Astrocyte of the cerebellum (primary cell): ENCODE data around the gene SMOC1.

ENCODE experiments used
- DNase-seq: peaks from one replicate; pipeline ENCODE4 v3.0.0-alpha.2; 2011; ENCODE audit warnings: low read depth
- H3K4me3 ChIP-seq: 2 replicates; pipeline ENCODE4 v1.5.1; 2011; ENCODE audit warnings: mild to moderate bottlenecking, low read depth, low read length, moderate library complexity
- CTCF ChIP-seq: IDR thresholded peaks from 2 replicates; pipeline ENCODE4 v1.5.1; 2012; ENCODE audit warnings: low read length, low read depth, moderate library complexity, mild to moderate bottlenecking; ENCODE audit errors: missing control alignments
- in situ Hi-C: cut with HindIII; loops from 2 replicates; pipeline ENCODE4 v1.10.0; 2017; ENCODE audit warnings: low sequenced_read_pairs

The SMOC1 gene

GRCh38 chr14:70004791-70005190 lies 125.6 kb downstream of the SMOC1 start:
- no peak for DNase-seq
- in situ Hi-C loops: no loop called here
- no peak overlapping the region for H3K4me3 ChIP-seq
- TF ChIP-seq CTCF: no peak

DNA sequence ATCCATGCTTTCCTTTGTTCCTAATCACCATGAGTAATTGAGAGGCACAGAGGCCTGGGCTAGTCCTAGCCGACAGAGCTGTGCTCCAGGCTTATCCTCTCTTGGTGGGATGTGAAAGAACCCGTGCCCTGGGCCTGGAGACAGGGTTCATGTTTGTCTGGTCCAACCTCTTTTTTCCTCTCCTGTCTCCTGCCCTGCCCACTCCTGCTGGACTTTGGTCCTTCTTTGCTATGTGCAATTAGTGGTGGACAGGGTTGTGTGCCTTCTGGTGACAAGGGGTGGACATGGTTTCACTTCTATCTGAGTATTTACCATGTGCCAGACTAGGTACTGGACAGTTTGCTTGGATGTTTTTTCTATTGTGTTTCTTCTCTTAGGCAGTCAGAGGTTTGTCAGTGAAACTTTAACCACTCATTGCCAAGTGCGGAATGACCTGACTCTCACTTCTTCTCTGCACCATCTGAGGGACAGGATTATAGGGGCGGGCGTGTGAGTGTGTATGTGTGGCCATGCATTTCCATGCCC lies 126.1 kb downstream of the SMOC1 start:
- no peak for TF ChIP-seq CTCF
- no peak for DNase-seq
- no peak overlapping the region for H3K4me3 ChIP-seq
- in situ Hi-C loops: no loop called here

GRCh38 chr14:70006699-70007098 lies 127.5 kb downstream of the SMOC1 start:
- TF ChIP-seq CTCF: no peak
- H3K4me3 ChIP-seq: no peak overlapping the region
- in situ Hi-C loops: no loop called here
- DNase-seq: no peak

DNA sequence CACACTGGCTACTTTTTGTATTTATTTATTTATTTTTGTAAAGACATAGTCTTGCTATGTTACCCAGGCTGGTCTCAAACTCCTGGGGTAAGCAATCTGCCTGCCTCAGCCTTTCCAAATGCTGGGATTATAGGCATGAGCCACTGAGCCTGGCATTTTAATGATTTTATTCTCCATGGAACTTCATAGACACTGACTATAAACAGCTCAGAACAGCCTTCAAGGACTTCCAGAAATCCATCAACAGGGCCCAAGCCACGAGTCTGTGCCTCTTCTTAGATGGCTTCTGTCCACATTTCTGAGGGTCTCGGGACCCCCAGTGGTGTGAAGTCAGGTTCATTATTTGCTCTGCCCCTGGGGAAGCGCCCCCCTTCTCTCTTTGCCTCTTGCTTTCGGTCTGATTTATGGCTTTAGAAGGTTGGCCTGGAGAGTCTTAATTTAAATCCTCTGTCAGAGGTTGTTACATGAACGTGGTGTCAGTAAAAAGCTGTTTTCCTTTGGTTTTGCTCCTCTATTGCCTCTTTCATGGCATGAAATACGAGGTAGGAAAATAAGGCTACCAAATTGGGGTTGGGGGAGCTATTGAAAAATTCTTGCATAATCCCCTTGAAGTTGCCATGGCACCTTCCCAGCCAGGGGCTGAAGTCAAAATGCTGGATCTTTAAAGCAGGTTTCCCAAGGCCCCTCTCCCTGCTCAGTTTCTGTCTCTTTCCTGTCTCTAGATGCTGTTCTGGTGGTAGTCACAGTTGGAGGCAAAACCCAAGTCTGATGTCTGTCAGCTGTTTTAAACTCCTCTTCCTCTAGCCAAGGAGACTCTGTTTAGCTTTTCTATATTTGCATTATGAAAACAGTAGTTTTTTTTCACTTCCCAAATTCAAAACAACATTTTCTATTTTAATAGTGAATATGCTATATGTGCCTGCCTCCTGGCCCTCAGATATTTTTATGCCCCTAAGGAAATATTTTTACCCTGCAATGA lies 129.4 kb downstream of the SMOC1 start:
- DNase-seq: no peak

GRCh38 chr14:70009961-70010360 lies 130.7 kb downstream of the SMOC1 start:
- no peak for DNase-seq
- no peak for TF ChIP-seq CTCF
- no peak overlapping the region for H3K4me3 ChIP-seq
- in situ Hi-C loops: no loop called here

More for the DNA sequence above, 129.4 kb downstream of the SMOC1 start:
- in situ Hi-C loops: no loop called here
- H3K4me3 ChIP-seq: no peak overlapping the region
- TF ChIP-seq CTCF: no peak

- H3K4me3 ChIP-seq: no peak overlapping the region
- TF ChIP-seq CTCF: no peak
- no peak for DNase-seq
- in situ Hi-C loops: no loop called here
These were observed 131.9 kb downstream of the SMOC1 start for GRCh38 chr14:70011098-70011497.
